Keratinocyte (primary cell): Measurements from ENCODE around the gene CISD3. TPM values are rescaled to one million over a fixed set of nuclear protein-coding genes. Genes with fewer than 3 reads are reported as not detected.

Source experiments
- DNase-seq: peaks from one replicate; pipeline ENCODE4 v3.0.0-alpha.2; 2011; ENCODE audit warnings: low read depth, missing footprints, low spot score
- FAIRE-seq: peaks from 2 replicates; lab custom pipeline; 2011; peaks lifted over from hg19 to GRCh38; lab: Jason Lieb, UNC
- H2AFZ ChIP-seq: 2 replicates; pipeline ENCODE4 v1.6.0; 2012; ENCODE audit warnings: low read length, control low read depth, inconsistent platforms; ENCODE audit not compliant: control insufficient read depth
- H3K27ac ChIP-seq: 2 replicates; pipeline ENCODE4 v1.5.1; 2011; ENCODE audit warnings: low read length; ENCODE audit not compliant: control insufficient read depth, insufficient read depth
- H3K27me3 ChIP-seq: 3 replicates; pipeline ENCODE4 v1.6.0; 2011; ENCODE audit warnings: low read length; ENCODE audit not compliant: control insufficient read depth, insufficient read depth; ENCODE audit errors: extremely low read depth
- H3K36me3 ChIP-seq, 2 experiments: 2 replicates in 1 of 2; 3 replicates in 1 of 2; pipeline ENCODE4 v1.5.1; 2011; ENCODE audit warnings: low read length in 2 of 2, mild to moderate bottlenecking in 1 of 2; ENCODE audit not compliant: control insufficient read depth in 2 of 2, insufficient read depth in 2 of 2; ENCODE audit errors: extremely low read depth in 1 of 2
- H3K4me1 ChIP-seq: 3 replicates; pipeline ENCODE4 v1.5.1; 2011; ENCODE audit warnings: low read length; ENCODE audit not compliant: control insufficient read depth, insufficient read depth; ENCODE audit errors: extremely low read depth
- H3K4me2 ChIP-seq: 3 replicates; pipeline ENCODE4 v1.6.0; 2011; ENCODE audit warnings: low read depth, low read length; ENCODE audit not compliant: control insufficient read depth, insufficient read depth; ENCODE audit errors: extremely low read depth
- H3K4me3 ChIP-seq, 3 experiments: fragments of 200-600 bp in 1 of 3; sonication (generic) in 1 of 3; 2 replicates in 2 of 3; 3 replicates in 1 of 3; pipeline ENCODE4 v1.5.1; 2011 to 2016; ENCODE audit warnings: low read length in 3 of 3, mild to moderate bottlenecking in 3 of 3, control low read depth in 2 of 3, inconsistent platforms in 1 of 3, low read depth in 1 of 3, mixed read lengths in 1 of 3, mixed run types in 1 of 3, moderate library complexity in 1 of 3; ENCODE audit not compliant: control insufficient read depth in 2 of 3, insufficient read depth in 2 of 3; ENCODE audit errors: extremely low read depth in 1 of 3
- H3K79me2 ChIP-seq: 2 replicates; pipeline ENCODE4 v1.6.0; 2012; ENCODE audit warnings: low read length; ENCODE audit not compliant: control insufficient read depth, insufficient read depth
- H3K9ac ChIP-seq: 3 replicates; pipeline ENCODE4 v1.6.0; 2011; ENCODE audit warnings: low read length; ENCODE audit not compliant: control insufficient read depth, insufficient read depth; ENCODE audit errors: extremely low read depth
- H3K9me1 ChIP-seq: 3 replicates; pipeline ENCODE4 v1.6.0; 2011; ENCODE audit warnings: low read length; ENCODE audit not compliant: control insufficient read depth, insufficient read depth; ENCODE audit errors: extremely low read depth
- H3K9me3 ChIP-seq: 2 replicates; pipeline ENCODE4 v1.5.1; 2012; ENCODE audit warnings: low read depth, low read length; ENCODE audit not compliant: control insufficient read depth
- H4K20me1 ChIP-seq: 3 replicates; pipeline ENCODE4 v1.6.0; 2011; ENCODE audit warnings: low read length; ENCODE audit not compliant: control insufficient read depth, insufficient read depth; ENCODE audit errors: extremely low read depth
- CTCF ChIP-seq, 3 experiments: IDR thresholded peaks in 1 of 3; conservative IDR thresholded peaks in 1 of 3; optimal IDR thresholded peaks in 1 of 3; 2 replicates in 2 of 3; 3 replicates in 1 of 3; pipeline versions ENCODE3 to v1.5.1; 2011; ENCODE audit warnings: low read length in 3 of 3, mild to moderate bottlenecking in 3 of 3, moderate library complexity in 2 of 3, control low read depth in 1 of 3, inconsistent platforms in 1 of 3; ENCODE audit not compliant: insufficient read depth in 2 of 3; ENCODE audit errors: extremely low read depth in 1 of 3
- EZH2 ChIP-seq: IDR thresholded peaks from one replicate; pipeline ENCODE4 v1.6.1; 2012; ENCODE audit warnings: inconsistent platforms, mild to moderate bottlenecking, low read length, moderate library complexity
- dilution Hi-C: fragments of 300-500 bp; cut with MboI; formaldehyde crosslinking; loops from one replicate; pipeline ENCODE4 v1.7.0; 2020; ENCODE audit warnings: low sequenced_read_pairs; ENCODE audit not compliant: extremely low pct_ligation_motif_present
- polyA plus RNA-seq, 5 experiments: library from polyadenylated mRNA; depleted of rRNA in 3 of 5; stranded (reverse) in 3 of 5; stranded (forward) in 1 of 5; unstranded in 1 of 5; fragments of >200 nt; gene quantifications; 1 replicate in 1 of 5; 2 replicates in 3 of 5; 3 replicates in 1 of 5; pipeline versions ENCODE4 v1.2.1 to v1.2.3, GENCODE V29; 2011 to 2012; ENCODE audit warnings: missing spikeins in 2 of 5, low read depth in 1 of 5, low replicate concordance in 1 of 5

CISD3 gene
- polyA plus RNA-seq, 1 donor (not counting 4 experiments of a cell fraction or from before 2014, with no cell fraction given), result 17.1 TPM

GRCh38 chr17:38690386-38690785 lies 39.8 kb upstream of the CISD3 start:
- Histone ChIP-seq H3K9me1 (no peaks in the 10 kb centered on the region), H3K4me1 (no peaks in the 10 kb centered on the region), H3K27me3 (peaks cover 3% of the 10 kb centered on the region), H3K9me3 (no peaks in the 10 kb centered on the region), H2AFZ (no peak overlapping the region), H3K9ac (no peak overlapping the region), H4K20me1 (no peaks in the 10 kb centered on the region), H3K4me2 (no peak overlapping the region), H3K27ac (no peak overlapping the region), H3K79me2 (no peaks in the 10 kb centered on the region), H3K4me3 (no peak overlapping the region), H3K36me3 (no peaks in the 10 kb centered on the region)
- dilution Hi-C loops, result no loop called here
- DNase-seq (no peak), FAIRE-seq (no peak)
- no peak for TF ChIP-seq CTCF (optimal IDR thresholded peaks at IDR 0.05 in 1 of 3, IDR thresholded peaks at IDR 0.05 in 1 of 3, conservative IDR thresholded peaks at IDR 0.05 in 1 of 3; ENCODE audit: extremely low read depth in 1 of 3, insufficient read depth in 2 of 3, low read length in 3 of 3)
- TF ChIP-seq EZH2, result no peak

GRCh38 chr17:38691154-38691553 lies 39.0 kb upstream of the CISD3 start:
- Histone ChIP-seq H3K27ac (no peak overlapping the region), H3K36me3 (no peaks in the 10 kb centered on the region), H3K4me2 (no peak overlapping the region), H3K9me1 (no peaks in the 10 kb centered on the region), H3K4me1 (no peaks in the 10 kb centered on the region), H3K9ac (no peak overlapping the region), H2AFZ (no peak overlapping the region), H3K4me3 (no peak overlapping the region), H3K9me3 (no peaks in the 10 kb centered on the region), H3K27me3 (no peaks in the 10 kb centered on the region), H4K20me1 (no peaks in the 10 kb centered on the region), H3K79me2 (no peaks in the 10 kb centered on the region)
- dilution Hi-C loops, result no loop called here
- FAIRE-seq, result no peak
- TF ChIP-seq EZH2 (no peak), CTCF (optimal IDR thresholded peaks at IDR 0.05 in 1 of 3, IDR thresholded peaks at IDR 0.05 in 1 of 3, conservative IDR thresholded peaks at IDR 0.05 in 1 of 3; ENCODE audit: extremely low read depth in 1 of 3, insufficient read depth in 2 of 3, low read length in 3 of 3) (no peak)
- DNase-seq, result no peak
